ENCODE results near the gene DPAGT1.

The DPAGT1 gene

GRCh38 chr11:119057000-119057769 lies 44.5 kb downstream of the DPAGT1 start, which contains the start of gene HYOU1:
TSS of gene HYOU1 (minus strand) at chr11:119057205. CDS start at chr11:119056160, 1,045 bp downstream.
- peak; percentile 98 for DNase-seq (ENCODE audit: low read depth)

- DNase-seq (ENCODE audit: low read depth): peak; percentile 27
Measured at GRCh38 chr11:119056421-119056999, 45.1 kb downstream of the DPAGT1 start.

GRCh38 chr11:119055901-119056300 lies 45.8 kb downstream of the DPAGT1 start:
- no peak for DNase-seq (ENCODE audit: low read depth)

- DNase-seq (ENCODE audit: low read depth): no peak
Measured at GRCh38 chr11:119054418-119054817, 47.2 kb downstream of the DPAGT1 start.

- no peak for DNase-seq (ENCODE audit: low read depth)
Measured at GRCh38 chr11:119052163-119052814, 49.4 kb downstream of the DPAGT1 start.

GRCh38 chr11:119051440-119052162 lies 50.1 kb downstream of the DPAGT1 start:
- no peak for DNase-seq (ENCODE audit: low read depth)

GRCh38 chr11:119049081-119049480 lies 52.6 kb downstream of the DPAGT1 start:
- DNase-seq (ENCODE audit: low read depth): no peak

- DNase-seq (ENCODE audit: low read depth): no peak
Measured at GRCh38 chr11:119048644-119049043, 53.0 kb downstream of the DPAGT1 start.

GRCh38 chr11:119047205-119047604 lies 54.4 kb downstream of the DPAGT1 start:
- DNase-seq (ENCODE audit: low read depth): no peak
